CD4-positive, alpha-beta T cell treated with Interleukin-10 for 1 hour (primary cell): Measurements from ENCODE around the gene ECEL1.

Source experiments
- DNase-seq: peaks from one replicate; pipeline ENCODE4 v3.0.0-alpha.2; 2020

Gene ECEL1

GRCh38 chr2:232496501-232497270, 9.1 kb upstream of the ECEL1 start:
- no peak for DNase-seq

- DNase-seq = no peak
These were observed 7.7 kb upstream of the ECEL1 start for GRCh38 chr2:232495292-232495691.

DNA sequence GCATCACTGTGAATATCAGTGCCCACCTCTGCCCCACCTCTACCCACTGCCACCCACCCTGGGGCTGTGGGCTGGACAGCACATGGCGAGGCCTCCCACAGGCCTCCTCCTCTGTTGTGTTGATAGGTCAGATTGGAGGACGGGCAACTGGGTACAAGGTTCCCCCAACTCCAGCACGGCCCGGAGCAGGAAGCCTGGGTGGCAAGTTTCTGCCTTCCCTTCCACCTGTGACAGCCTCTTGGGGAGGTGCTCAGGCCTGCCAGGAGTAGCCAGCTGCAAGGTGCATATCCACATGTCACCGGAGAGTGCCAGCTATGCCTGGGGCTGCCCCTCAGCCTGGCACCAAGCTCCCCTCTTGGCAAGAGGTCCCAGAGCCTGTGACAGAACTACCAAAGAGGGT, 6.9 kb upstream of the ECEL1 start:
- DNase-seq = no peak

- DNase-seq = no peak
These were observed 6.3 kb upstream of the ECEL1 start for GRCh38 chr2:232493701-232494474.

GRCh38 chr2:232492963-232493700, 5.5 kb upstream of the ECEL1 start:
- DNase-seq = no peak

- DNase-seq = no peak
These were observed 4.7 kb upstream of the ECEL1 start for GRCh38 chr2:232492236-232492848.

- no peak for DNase-seq
These were observed 3.6 kb upstream of the ECEL1 start for GRCh38 chr2:232491139-232491780.

GRCh38 chr2:232490221-232491138, 2.8 kb upstream of the ECEL1 start:
- no peak for DNase-seq

DNA sequence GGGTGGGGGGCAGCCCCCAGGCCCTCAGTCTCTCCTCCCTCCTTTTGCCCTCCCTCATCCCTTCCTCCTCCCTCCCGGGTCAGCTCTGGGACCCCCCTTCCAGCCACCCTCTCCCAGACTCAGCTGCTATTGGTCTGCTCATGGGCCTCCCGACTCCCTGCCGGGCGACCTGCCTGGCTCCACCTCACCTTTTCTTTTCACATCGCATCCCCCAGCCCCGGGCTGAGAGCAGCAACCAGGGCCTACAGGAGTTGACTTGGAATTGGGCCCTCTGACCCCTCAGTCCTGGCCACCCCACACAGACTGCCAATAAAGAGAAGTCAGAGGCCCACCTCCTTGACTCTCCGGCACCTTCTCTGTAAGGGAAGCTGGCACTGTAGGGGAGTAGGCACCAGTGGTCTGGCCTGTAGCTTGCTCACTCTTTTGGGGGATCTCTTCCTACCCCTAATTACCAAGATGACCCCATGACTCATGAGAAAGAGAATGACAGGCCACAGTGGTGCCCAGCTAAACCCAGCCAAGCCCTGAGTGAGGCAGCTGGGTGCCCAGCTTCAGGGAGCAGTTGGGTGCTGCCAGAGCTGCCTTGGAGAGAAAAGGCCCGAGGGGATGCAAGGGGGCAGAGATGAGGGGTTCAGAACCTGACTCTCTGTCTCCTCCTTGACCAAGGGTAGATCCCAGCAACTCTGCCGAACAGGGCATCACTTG, 2.0 kb upstream of the ECEL1 start:
- no peak for DNase-seq

DNA sequence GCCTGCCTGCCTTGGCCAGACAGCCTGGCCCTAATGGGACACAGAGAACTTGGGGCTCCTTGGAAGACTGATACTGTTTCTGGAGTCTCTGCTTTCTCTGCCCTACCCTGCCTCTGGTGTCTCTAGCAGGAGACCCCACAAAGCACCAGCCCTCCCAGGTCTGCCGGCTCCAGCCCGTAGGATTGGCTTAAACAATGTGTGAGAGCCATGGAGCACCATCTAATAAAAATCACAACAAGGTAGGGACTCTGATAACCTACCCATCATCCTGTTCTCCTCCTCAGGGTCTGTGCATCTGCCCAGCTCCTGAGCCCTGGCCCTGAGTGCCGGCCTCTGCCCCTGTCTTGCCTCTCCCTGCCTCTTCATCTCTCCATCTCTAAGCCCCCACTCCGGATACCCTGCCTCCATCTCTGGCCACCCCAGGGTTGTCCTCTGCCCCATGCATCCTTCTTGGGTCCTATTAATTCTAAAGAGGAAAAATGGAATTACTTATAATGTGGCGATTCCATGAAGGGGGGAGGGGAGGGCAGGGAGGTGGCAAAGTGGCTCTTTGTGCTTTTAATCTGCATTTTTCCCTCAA, 1.2 kb upstream of the ECEL1 start:
- DNase-seq = no peak

GRCh38 chr2:232488097-232488711, 570 bp upstream of the ECEL1 start:
- DNase-seq = no peak

GRCh38 chr2:232486558-232487384, 863 bp downstream of the ECEL1 start:
- no peak for DNase-seq

DNA sequence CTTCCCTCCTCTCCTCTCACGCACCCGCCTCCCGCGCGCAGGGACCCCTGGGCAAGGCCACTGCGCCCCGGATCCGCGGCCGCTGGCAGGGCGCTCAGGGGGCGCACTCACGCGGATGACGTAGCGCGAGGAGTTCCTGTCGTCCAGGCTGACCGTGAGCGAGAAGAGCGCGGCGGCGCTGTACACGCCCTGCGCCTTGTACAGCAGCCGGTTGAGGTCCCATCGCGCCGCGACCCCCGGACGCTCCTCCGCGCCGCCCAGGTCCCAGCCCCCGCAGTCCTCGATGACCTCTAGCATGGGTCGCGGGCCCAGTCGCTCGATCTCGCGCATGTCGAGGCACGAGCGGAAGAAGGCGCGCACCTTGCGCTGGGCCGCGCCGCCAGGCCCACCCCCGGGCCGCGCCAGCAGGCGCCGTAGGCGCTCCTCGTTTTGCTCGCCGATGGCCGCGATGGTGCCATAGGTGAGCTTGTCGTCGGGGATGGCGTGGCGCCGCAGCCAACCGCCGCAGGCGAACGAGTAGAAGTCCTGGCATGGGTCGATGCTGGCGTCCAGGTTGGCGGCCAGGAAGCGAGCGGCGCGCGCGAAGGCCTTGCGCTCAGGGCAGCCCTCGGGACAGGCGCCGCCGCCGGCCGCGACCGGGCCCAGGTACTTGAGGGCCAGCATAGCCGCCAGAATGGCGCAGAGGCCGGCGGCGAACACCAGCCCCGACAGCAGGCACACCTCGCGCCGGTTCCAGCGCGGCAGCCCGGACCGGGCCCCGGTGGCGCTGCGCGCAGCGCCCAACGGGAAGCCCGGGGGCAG, 1.7 kb downstream of the ECEL1 start:
- DNase-seq = no peak

GRCh38 chr2:232485348-232485756, 2.3 kb downstream of the ECEL1 start:
- DNase-seq = no peak

DNA sequence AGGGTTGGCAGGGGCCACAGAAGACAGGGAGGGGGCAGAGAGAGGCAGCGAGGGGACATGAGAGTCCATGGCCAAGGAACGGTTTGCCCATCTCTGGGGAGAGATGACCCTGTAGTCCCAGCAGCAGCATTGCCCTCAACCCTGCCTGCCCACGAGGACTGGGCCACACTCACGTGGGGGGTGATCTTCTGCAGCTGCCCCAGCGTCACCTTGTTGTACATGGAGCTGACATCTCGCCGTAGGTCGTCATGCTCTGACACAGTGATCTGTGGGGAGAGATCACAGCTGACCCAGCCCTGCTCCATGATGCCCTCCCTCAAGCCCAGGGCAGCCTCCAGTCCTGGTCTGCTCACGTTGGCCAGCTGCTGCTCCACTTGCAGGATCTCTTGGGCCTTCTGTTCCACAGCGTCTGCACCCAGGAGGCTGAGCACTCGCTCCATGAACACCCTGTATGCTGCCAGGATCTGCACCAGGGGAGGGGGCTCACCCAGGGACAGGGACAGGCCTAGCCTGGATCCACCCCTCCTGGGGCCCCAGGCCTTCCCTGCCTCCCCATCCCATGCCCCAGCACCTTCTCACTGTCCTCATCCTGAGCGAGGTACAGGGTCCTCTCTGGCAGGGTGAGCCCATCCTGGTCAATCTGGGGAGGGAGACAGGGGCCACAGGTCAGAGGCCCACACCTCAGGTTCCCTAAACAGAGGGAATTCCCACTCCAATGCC, 2.8 kb downstream of the ECEL1 start:
- DNase-seq = no peak

DNA sequence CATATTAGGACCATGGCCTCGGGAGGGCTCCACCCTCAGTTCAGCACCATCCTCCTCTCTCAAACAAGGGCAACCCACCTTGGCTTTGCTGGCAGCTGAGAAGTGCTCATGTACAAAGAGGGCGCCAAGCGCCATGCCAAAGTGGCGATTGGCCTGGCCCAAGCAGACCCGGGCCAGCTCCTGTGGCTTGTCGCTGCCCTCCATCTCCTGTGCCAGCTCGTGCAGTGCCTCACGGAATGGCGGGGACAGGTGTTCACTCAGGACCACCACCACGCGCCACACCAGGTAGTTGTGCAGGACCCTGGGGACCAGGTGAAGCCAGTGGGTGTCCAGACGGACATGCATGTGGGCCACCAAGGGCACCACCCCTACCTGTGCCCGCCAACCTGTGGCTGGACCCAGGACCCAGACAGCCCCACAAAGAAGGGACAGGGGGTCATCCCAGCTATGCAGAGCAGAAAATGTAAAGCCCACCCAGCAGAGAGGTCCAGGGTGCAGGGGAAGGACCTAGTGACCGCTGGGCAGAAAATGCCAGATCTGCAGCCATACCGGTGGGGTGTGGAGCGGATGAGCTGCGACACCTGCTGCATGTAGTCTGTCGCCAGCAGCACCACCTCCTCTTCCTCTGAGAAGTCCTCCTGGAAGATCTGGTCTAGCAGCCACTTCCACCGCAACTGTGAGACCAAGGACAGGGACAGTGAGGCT, 3.6 kb downstream of the ECEL1 start:
- DNase-seq = no peak
